CD4-positive, CD25-positive, alpha-beta regulatory T cell (primary cell): Measurements from ENCODE around the gene CCL13. TPM values are rescaled to one million over a fixed set of nuclear protein-coding genes. Genes with fewer than 3 reads are reported as not detected.

Source experiments
- ATAC-seq, 2 donors: fragments of 150-1000 bp; cut with Tn5 transposase; one replicate each; pipeline ENCODE4 v1.10.0; 2021; ENCODE audit warnings: low read depth in 2 of 2, moderate number of reproducible peaks in 2 of 2, moderate library complexity in 1 of 2
- DNase-seq, 3 donors: peaks; one replicate each; pipeline versions ENCODE4 v3.0.0 to v3.0.0-alpha.2; 2012 to 2022; ENCODE audit warnings: mixed read lengths in 1 of 3
- H3K27ac ChIP-seq: one replicate; pipeline ENCODE4 v1.7.0; 2013; ENCODE audit warnings: mild to moderate bottlenecking, low read length; ENCODE audit not compliant: insufficient read depth, poor library complexity, severe bottlenecking
- H3K27me3 ChIP-seq: one replicate; pipeline ENCODE4 v1.7.0; 2013; ENCODE audit warnings: low read length; ENCODE audit not compliant: control insufficient read depth, insufficient read depth
- H3K36me3 ChIP-seq: one replicate; pipeline ENCODE4 v1.7.0; 2013; ENCODE audit warnings: mild to moderate bottlenecking, low read length, moderate library complexity; ENCODE audit not compliant: control insufficient read depth, insufficient read depth
- H3K4me1 ChIP-seq: 2 replicates; pipeline ENCODE4 v1.7.0; 2013; ENCODE audit warnings: mild to moderate bottlenecking, low read length; ENCODE audit not compliant: insufficient read depth, control insufficient read depth, poor library complexity, severe bottlenecking
- H3K4me3 ChIP-seq: one replicate; pipeline ENCODE4 v1.7.0; 2013; ENCODE audit warnings: low read depth, mild to moderate bottlenecking, low read length, moderate library complexity
- H3K9me3 ChIP-seq, 2 experiments: 1 replicate in 1 of 2; 2 replicates in 1 of 2; pipeline ENCODE4 v1.7.0; 2013; ENCODE audit warnings: low read length in 2 of 2, mild to moderate bottlenecking in 1 of 2, moderate library complexity in 1 of 2; ENCODE audit not compliant: control insufficient read depth in 2 of 2
- H3K27ac Mint-ChIP-seq, 3 donors: one replicate each; pipeline ENCODE4 v1.8.0; 2020 to 2022; ENCODE audit warnings: mild to moderate bottlenecking in 3 of 3, mixed read lengths in 3 of 3, moderate library complexity in 2 of 3
- H3K27me3 Mint-ChIP-seq: one replicate; pipeline ENCODE4 v1.8.0; 2022; ENCODE audit warnings: mild to moderate bottlenecking, mixed read lengths
- H3K36me3 Mint-ChIP-seq: one replicate; pipeline ENCODE4 v1.8.0; 2020; ENCODE audit warnings: mixed read lengths
- H3K4me1 Mint-ChIP-seq, 4 donors: one replicate each; pipeline ENCODE4 v1.8.0; 2020 to 2022; ENCODE audit warnings: mixed read lengths in 4 of 4, mild to moderate bottlenecking in 1 of 4
- H3K4me3 Mint-ChIP-seq, 4 donors: one replicate each; pipeline ENCODE4 v1.8.0; 2020 to 2022; ENCODE audit warnings: mild to moderate bottlenecking in 4 of 4, mixed read lengths in 4 of 4, moderate library complexity in 3 of 4
- H3K9me3 Mint-ChIP-seq, 7 donors: one replicate each; pipeline ENCODE4 v1.8.0; 2020 to 2022; ENCODE audit warnings: mixed read lengths in 7 of 7, mild to moderate bottlenecking in 3 of 7, moderate library complexity in 2 of 7
- polyA plus RNA-seq, 4 donors: library from polyadenylated mRNA; unstranded; fragments of 300-500 nt; fragmentation: Illumina TruSeq; gene quantifications; one replicate each; pipeline ENCODE4 v1.2.3, GENCODE V29; 2021
- total RNA-seq: library from RNA; stranded (reverse); gene quantifications from one replicate; pipeline ENCODE4 v1.2.3, GENCODE V29; 2022

Gene CCL13
- total and polyA plus RNA-seq, 5 donors from 2014 or later: not detected

GRCh38 chr17:34369571-34369970, 13.3 kb downstream of the CCL13 start:
- Mint-ChIP-seq H3K27me3 (peaks cover 11% of the 10 kb centered on the region), H3K36me3 (no peaks in the 10 kb centered on the region), H3K4me1 (peaks cover 0 to 9% (median 6%) of the 10 kb centered on the region in 4 donors), H3K27ac (peak overlapping the region in 1 of 3 donors; percentile 43), H3K4me3 (no peak overlapping the region), H3K9me3 (no peaks in the 10 kb centered on the region)
- Histone ChIP-seq H3K4me3 (no peak overlapping the region), H3K36me3 (no peaks in the 10 kb centered on the region), H3K9me3 (no peaks in the 10 kb centered on the region), H3K4me1 (no peaks in the 10 kb centered on the region), H3K27ac (no peak overlapping the region), H3K27me3 (peaks cover 5% of the 10 kb centered on the region)
- ATAC-seq (no peak), DNase-seq (no peak)

DNA sequence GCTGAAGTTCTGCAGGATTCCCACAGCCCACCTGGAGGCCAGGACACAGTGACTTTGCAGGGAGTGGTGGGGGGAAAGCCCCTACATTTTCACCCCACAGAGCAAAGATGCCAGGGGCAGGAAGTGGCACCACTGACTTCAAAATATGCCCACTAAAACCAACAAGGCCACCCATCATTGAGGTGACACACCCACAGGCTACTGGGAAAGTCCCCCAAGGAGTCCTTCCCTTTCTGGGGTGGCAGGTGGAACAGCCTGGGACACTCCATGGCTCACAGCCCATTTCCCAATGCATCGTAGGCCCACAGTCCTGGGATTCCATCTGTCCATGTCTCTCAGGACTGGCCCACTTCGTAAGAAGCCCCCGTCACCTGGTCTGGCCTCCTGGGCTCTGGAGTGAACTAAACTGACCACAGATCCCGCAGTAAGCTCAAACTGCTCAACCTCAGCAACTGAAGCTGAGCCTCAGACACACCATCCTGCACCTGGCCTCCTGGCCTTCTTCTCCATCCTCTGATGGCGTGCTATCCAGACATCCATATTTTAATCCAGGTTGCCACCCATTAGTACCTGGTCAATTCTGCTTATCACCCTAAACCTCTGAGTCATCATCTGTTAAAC, 14.2 kb downstream of the CCL13 start:
- Mint-ChIP-seq H3K4me1 (peaks cover 0 to 3% (median 2%) of the 10 kb centered on the region in 4 donors), H3K36me3 (no peaks in the 10 kb centered on the region), H3K9me3 (no peaks in the 10 kb centered on the region), H3K27me3 (peaks cover 4% of the 10 kb centered on the region), H3K4me3 (no peak overlapping the region), H3K27ac (peak overlapping the region in 1 of 3 donors; percentile 43)
- peaks cover 2% of the 10 kb centered on the region for H3K27me3 ChIP-seq
- H3K4me3 ChIP-seq: no peak overlapping the region
- H3K27ac ChIP-seq: no peak overlapping the region
- H3K4me1 ChIP-seq: no peaks in the 10 kb centered on the region
- ATAC-seq (no peak), DNase-seq (no peak)
- H3K9me3 ChIP-seq: no peaks in the 10 kb centered on the region
- no peaks in the 10 kb centered on the region for H3K36me3 ChIP-seq

GRCh38 chr17:34370997-34371395, 14.7 kb downstream of the CCL13 start:
- Histone ChIP-seq H3K27me3 (peaks cover 4% of the 10 kb centered on the region), H3K36me3 (no peaks in the 10 kb centered on the region), H3K27ac (no peak overlapping the region), H3K4me3 (no peak overlapping the region), H3K4me1 (no peaks in the 10 kb centered on the region), H3K9me3 (no peaks in the 10 kb centered on the region)
- Mint-ChIP-seq H3K27ac (no peak overlapping the region), H3K4me3 (no peak overlapping the region), H3K9me3 (no peaks in the 10 kb centered on the region), H3K27me3 (no peaks in the 10 kb centered on the region), H3K36me3 (no peaks in the 10 kb centered on the region), H3K4me1 (no peaks in the 10 kb centered on the region)
- no peak for DNase-seq
- no peak for ATAC-seq

GRCh38 chr17:34371405-34372100, 15.3 kb downstream of the CCL13 start:
- Mint-ChIP-seq H3K36me3 (no peaks in the 10 kb centered on the region), H3K4me1 (peaks cover 0 to under 1% (median 0%) of the 10 kb centered on the region in 4 donors), H3K4me3 (no peak overlapping the region), H3K27me3 (peaks cover 2% of the 10 kb centered on the region), H3K27ac (no peak overlapping the region), H3K9me3 (no peaks in the 10 kb centered on the region)
- Histone ChIP-seq H3K27ac (no peak overlapping the region), H3K4me3 (no peak overlapping the region), H3K36me3 (no peaks in the 10 kb centered on the region), H3K4me1 (no peaks in the 10 kb centered on the region), H3K27me3 (peaks cover 4% of the 10 kb centered on the region), H3K9me3 (no peaks in the 10 kb centered on the region)
- DNase-seq (no peak), ATAC-seq (no peak)

DNA sequence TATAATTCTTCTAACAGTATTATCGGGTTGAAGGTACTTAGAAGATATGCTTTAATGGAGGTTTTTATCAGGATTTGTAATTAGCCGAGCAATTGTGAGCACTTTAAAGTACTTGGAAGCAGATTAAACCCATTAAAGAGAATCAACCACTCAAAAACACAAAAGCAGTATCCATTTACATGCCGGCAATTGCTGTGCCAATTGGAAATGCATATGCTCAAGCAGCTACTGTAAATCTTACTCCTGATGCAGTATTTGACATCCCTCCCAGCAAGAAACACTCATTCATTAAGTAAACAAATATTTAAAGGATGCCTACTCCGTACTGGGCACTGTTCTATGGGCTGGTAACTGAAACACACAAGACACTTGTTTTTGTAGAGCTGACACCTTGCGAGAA, 18.2 kb downstream of the CCL13 start:
- Histone ChIP-seq H3K27ac (no peak overlapping the region), H3K36me3 (no peaks in the 10 kb centered on the region), H3K4me3 (no peak overlapping the region), H3K9me3 (no peaks in the 10 kb centered on the region), H3K27me3 (peaks cover 2% of the 10 kb centered on the region), H3K4me1 (peaks cover 6% of the 10 kb centered on the region)
- Mint-ChIP-seq H3K36me3 (no peaks in the 10 kb centered on the region), H3K4me3 (no peak overlapping the region), H3K9me3 (no peaks in the 10 kb centered on the region), H3K27me3 (peaks cover 25% of the 10 kb centered on the region), H3K27ac (no peak overlapping the region), H3K4me1 (peaks cover 0 to 16% (median 9%) of the 10 kb centered on the region in 4 donors)
- DNase-seq: no peak
- ATAC-seq: no peak

DNA sequence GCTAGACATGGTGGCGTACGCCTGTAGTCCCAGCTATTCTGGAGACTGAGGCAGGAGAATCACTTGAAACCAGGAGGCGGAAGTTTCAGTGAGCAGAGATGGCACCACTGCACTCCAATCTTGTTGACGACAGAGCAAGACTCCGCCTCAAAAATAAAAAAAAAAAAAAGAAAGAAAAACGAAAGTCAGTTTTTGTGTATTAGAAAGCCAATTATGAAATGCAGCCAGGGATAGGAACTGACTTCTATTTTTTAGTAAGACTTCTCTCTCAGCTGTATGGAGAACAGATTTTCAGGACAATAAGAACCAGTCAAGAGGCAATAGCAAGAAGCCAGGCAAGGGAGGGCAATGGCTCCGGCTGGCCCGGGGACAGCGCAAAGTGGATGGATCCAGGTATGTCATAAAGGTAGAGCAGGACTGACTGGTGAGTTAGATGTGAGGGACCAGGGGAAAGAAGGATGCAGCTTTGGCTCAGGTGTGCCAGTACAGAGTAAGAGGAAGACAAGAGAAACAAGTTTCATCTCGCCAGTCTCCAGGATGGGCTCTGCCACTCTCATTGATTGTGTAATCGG, 19.2 kb downstream of the CCL13 start:
- Mint-ChIP-seq H3K36me3 (no peaks in the 10 kb centered on the region), H3K27me3 (peaks cover 25% of the 10 kb centered on the region), H3K4me1 (peaks cover 0 to 16% (median 10%) of the 10 kb centered on the region in 4 donors), H3K4me3 (no peak overlapping the region), H3K27ac (no peak overlapping the region), H3K9me3 (no peaks in the 10 kb centered on the region)
- ATAC-seq (no peak), DNase-seq (no peak)
- Histone ChIP-seq H3K27ac (no peak overlapping the region), H3K9me3 (no peaks in the 10 kb centered on the region), H3K4me1 (peaks cover 6% of the 10 kb centered on the region), H3K27me3 (peaks cover 2% of the 10 kb centered on the region), H3K4me3 (no peak overlapping the region), H3K36me3 (no peaks in the 10 kb centered on the region)

DNA sequence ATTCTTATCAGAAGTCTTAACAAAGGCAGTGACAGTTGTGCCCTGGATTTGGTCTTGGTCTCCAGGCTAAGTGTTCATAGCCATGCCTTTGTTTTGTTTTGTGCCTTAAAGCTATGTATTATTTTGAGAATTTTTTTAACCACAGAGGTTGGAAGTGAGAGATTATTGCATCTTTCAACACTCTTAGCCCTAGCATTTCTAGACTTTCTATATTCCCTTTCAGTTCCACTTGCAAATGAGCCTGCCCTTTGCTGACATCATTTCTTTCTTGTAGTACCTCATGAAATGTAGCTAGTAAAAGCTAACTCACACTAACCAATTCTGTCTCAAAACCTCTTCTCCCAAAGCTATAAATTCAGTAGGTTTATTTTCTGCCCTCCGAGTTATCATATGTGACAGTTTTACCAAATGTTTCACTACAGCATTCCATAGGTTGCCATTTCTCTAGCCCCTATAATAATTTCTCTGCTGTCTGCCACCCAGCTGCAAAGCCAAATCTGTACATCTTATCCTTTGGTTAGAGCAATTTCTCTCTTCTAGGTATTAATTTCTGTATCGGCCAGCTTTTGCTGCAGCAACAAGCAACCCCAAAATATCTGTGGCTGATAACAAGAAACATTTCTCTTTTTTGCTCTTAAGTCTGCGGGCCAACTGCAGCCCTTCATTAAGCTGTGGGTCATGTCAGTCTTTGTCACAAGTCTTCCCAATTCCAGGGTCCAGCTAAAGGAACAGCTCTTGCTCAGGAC, 21.0 kb downstream of the CCL13 start:
- H3K9me3 ChIP-seq: no peaks in the 10 kb centered on the region
- H3K27ac ChIP-seq: no peak overlapping the region
- Mint-ChIP-seq H3K27me3 (peaks cover 32% of the 10 kb centered on the region), H3K4me3 (no peak overlapping the region), H3K4me1 (peaks cover 0 to 21% (median 10%) of the 10 kb centered on the region in 4 donors), H3K9me3 (no peaks in the 10 kb centered on the region), H3K27ac (no peak overlapping the region), H3K36me3 (no peaks in the 10 kb centered on the region)
- H3K36me3 ChIP-seq: no peaks in the 10 kb centered on the region
- no peak overlapping the region for H3K4me3 ChIP-seq
- DNase-seq (no peak), ATAC-seq (no peak)
- peaks cover 2% of the 10 kb centered on the region for H3K27me3 ChIP-seq
- peaks cover 6% of the 10 kb centered on the region for H3K4me1 ChIP-seq
